Measurements from ENCODE around the gene SPECC1.
"Not testable (repeated sequence)": the region's sequence is repeated elsewhere in the genome, so short reads cannot be mapped to it uniquely, and the experiment has no call there.

The SPECC1 gene

GRCh38 chr17:20059728-20060188, 50.6 kb downstream of the SPECC1 start:
- no peaks in the 10 kb centered on the region for H3K36me3 ChIP-seq (ENCODE audit: control insufficient read depth, insufficient read depth, low read length)
- H3K9me3 ChIP-seq (ENCODE audit: control insufficient read depth, insufficient read depth, low read length) = no peaks in the 10 kb centered on the region
- peaks cover 15% of the 10 kb centered on the region for H3K4me1 ChIP-seq (ENCODE audit: control insufficient read depth, insufficient read depth, low read length)
- no peak overlapping the region for H3K9ac ChIP-seq (ENCODE audit: low read depth, low read length)
- H3K27me3 ChIP-seq (ENCODE audit: control insufficient read depth, insufficient read depth, low read length) = no peaks in the 10 kb centered on the region
- no peak overlapping the region for H3K4me3 ChIP-seq (ENCODE audit: low read depth, low read length)

DNA sequence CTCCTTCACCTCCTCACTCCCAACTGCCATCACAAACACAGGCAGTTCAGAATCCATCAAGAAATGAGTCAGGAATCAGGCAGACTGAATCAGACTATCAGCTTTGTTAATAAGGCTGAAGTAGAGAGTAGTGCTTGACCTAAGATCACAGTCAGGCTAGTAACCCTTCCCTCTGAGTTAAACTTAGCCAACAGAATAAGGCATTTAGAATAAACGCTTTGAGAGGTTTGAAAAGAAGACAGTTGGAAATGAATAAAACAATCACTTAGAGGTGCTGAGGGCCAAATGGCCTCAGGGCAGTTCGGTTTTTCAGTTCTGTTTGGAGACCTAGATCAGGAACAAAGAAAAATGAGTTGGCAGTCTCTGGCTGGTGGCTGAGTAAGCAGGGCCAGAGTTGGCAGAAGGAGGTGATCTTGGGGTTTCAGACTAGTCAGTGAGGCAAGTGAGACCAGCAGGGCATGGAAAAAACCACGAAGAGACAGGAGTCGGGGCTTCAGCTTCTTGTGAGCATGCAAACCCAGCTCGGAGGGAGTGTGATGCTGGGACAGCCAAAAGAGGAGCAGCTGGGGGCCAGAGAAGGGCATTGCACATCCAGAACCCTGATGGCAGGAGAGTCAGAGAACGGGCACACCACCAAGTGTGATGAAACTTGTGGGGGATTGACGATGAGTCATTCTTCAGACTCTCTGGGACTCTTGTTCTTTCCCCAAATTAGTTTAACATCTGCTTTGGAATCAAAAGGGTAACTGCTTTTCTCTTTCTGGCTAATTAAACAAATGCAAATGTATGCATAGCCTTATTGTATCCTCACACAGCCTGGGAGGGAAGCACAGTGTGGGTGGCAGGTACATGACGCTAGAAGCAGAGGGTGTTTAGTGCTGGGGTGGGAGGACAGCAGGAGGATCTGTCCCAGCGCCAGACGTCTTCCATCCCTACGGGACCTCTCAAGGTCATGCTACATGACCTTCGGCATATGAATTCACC, 54.8 kb downstream of the SPECC1 start:
- no peaks in the 10 kb centered on the region for H3K27me3 ChIP-seq (ENCODE audit: control insufficient read depth, insufficient read depth, low read length)
- peaks cover 15% of the 10 kb centered on the region for H3K4me1 ChIP-seq (ENCODE audit: control insufficient read depth, insufficient read depth, low read length)
- no peaks in the 10 kb centered on the region for H3K9me3 ChIP-seq (ENCODE audit: control insufficient read depth, insufficient read depth, low read length)
- no peak overlapping the region for H3K4me3 ChIP-seq (ENCODE audit: low read depth, low read length)
- H3K9ac ChIP-seq (ENCODE audit: low read depth, low read length) = no peak overlapping the region
- H3K36me3 ChIP-seq (ENCODE audit: control insufficient read depth, insufficient read depth, low read length) = no peaks in the 10 kb centered on the region

DNA sequence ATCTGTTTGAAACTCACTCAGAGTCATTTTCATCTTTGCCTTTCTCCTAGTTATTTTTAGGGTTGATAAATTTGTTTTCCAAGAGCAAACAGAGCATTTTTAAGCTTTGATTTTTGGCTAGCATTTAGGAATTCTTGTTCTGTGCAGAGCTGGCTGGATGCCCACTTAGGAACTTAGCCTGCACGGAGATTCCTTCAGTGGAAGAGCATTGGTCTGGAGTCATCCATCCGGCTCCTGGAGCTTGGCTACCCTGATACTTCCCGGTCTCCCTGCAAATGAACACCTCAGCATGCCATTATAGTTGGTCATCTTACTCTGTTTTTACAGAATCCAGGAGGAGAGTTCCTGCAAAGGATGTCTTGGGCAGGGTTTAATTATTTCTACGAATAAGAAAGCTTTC, 57.1 kb downstream of the SPECC1 start:
- H3K27me3 ChIP-seq (ENCODE audit: control insufficient read depth, insufficient read depth, low read length) = no peaks in the 10 kb centered on the region
- H3K4me1 ChIP-seq (ENCODE audit: control insufficient read depth, insufficient read depth, low read length) = peaks cover 15% of the 10 kb centered on the region
- H3K4me3 ChIP-seq (ENCODE audit: low read depth, low read length) = no peak overlapping the region
- no peaks in the 10 kb centered on the region for H3K9me3 ChIP-seq (ENCODE audit: control insufficient read depth, insufficient read depth, low read length)
- no peaks in the 10 kb centered on the region for H3K36me3 ChIP-seq (ENCODE audit: control insufficient read depth, insufficient read depth, low read length)
- H3K9ac ChIP-seq (ENCODE audit: low read depth, low read length) = no peak overlapping the region

DNA sequence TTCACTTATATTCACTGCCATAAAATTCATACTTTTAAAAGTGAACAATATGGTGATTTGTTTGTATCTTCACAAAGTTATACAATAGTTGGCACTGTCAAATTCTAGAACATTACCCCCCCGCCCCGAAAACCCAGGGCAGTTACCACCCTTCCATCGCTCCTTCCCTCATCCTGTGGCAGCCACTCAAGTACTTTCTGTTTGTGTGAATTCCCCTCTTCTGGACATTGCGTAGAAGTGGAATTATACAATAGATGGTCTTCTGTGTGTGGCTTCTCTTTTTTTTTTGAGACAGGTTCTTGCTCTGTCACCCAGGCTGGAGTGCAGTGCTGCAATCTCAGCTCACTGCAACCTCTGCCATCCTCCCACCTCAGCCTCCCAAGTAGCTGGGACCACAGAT, 58.6 kb downstream of the SPECC1 start:
- H3K9me3 ChIP-seq (ENCODE audit: control insufficient read depth, insufficient read depth, low read length) = no peaks in the 10 kb centered on the region
- H3K27me3 ChIP-seq (ENCODE audit: control insufficient read depth, insufficient read depth, low read length) = no peaks in the 10 kb centered on the region
- H3K4me3 ChIP-seq (ENCODE audit: low read depth, low read length) = no peak overlapping the region
- H3K4me1 ChIP-seq (ENCODE audit: control insufficient read depth, insufficient read depth, low read length) = peaks cover 15% of the 10 kb centered on the region
- H3K9ac ChIP-seq (ENCODE audit: low read depth, low read length) = no peak overlapping the region
- no peaks in the 10 kb centered on the region for H3K36me3 ChIP-seq (ENCODE audit: control insufficient read depth, insufficient read depth, low read length)

- Histone ChIP-seq H3K9me3 (ENCODE audit: control insufficient read depth, insufficient read depth, low read length) (no peaks in the 10 kb centered on the region), H3K36me3 (ENCODE audit: control insufficient read depth, insufficient read depth, low read length) (no peaks in the 10 kb centered on the region), H3K4me1 (ENCODE audit: control insufficient read depth, insufficient read depth, low read length) (peaks cover 13% of the 10 kb centered on the region), H3K4me3 (ENCODE audit: low read depth, low read length) (no peak overlapping the region), H3K27me3 (ENCODE audit: control insufficient read depth, insufficient read depth, low read length) (no peaks in the 10 kb centered on the region), H3K9ac (ENCODE audit: low read depth, low read length) (no peak overlapping the region)
Observed at GRCh38 chr17:20068445-20068844, 59.3 kb downstream of the SPECC1 start.

GRCh38 chr17:20071824-20072691, 62.9 kb downstream of the SPECC1 start:
- no peaks in the 10 kb centered on the region for H3K4me1 ChIP-seq (ENCODE audit: control insufficient read depth, insufficient read depth, low read length)
- H3K9me3 ChIP-seq (ENCODE audit: control insufficient read depth, insufficient read depth, low read length) = no peaks in the 10 kb centered on the region
- no peak overlapping the region for H3K9ac ChIP-seq (ENCODE audit: low read depth, low read length)
- no peak overlapping the region for H3K4me3 ChIP-seq (ENCODE audit: low read depth, low read length)
- H3K27me3 ChIP-seq (ENCODE audit: control insufficient read depth, insufficient read depth, low read length) = no peaks in the 10 kb centered on the region
- H3K36me3 ChIP-seq (ENCODE audit: control insufficient read depth, insufficient read depth, low read length) = no peaks in the 10 kb centered on the region

- no peak overlapping the region for H3K9ac ChIP-seq (ENCODE audit: low read depth, low read length)
- no peak overlapping the region for H3K4me3 ChIP-seq (ENCODE audit: low read depth, low read length)
- H3K36me3 ChIP-seq (ENCODE audit: control insufficient read depth, insufficient read depth, low read length) = no peaks in the 10 kb centered on the region
- H3K4me1 ChIP-seq (ENCODE audit: control insufficient read depth, insufficient read depth, low read length) = no peaks in the 10 kb centered on the region
- H3K9me3 ChIP-seq (ENCODE audit: control insufficient read depth, insufficient read depth, low read length) = no peaks in the 10 kb centered on the region
- H3K27me3 ChIP-seq (ENCODE audit: control insufficient read depth, insufficient read depth, low read length) = no peaks in the 10 kb centered on the region
Observed at GRCh38 chr17:20072692-20072992, 63.5 kb downstream of the SPECC1 start.

DNA sequence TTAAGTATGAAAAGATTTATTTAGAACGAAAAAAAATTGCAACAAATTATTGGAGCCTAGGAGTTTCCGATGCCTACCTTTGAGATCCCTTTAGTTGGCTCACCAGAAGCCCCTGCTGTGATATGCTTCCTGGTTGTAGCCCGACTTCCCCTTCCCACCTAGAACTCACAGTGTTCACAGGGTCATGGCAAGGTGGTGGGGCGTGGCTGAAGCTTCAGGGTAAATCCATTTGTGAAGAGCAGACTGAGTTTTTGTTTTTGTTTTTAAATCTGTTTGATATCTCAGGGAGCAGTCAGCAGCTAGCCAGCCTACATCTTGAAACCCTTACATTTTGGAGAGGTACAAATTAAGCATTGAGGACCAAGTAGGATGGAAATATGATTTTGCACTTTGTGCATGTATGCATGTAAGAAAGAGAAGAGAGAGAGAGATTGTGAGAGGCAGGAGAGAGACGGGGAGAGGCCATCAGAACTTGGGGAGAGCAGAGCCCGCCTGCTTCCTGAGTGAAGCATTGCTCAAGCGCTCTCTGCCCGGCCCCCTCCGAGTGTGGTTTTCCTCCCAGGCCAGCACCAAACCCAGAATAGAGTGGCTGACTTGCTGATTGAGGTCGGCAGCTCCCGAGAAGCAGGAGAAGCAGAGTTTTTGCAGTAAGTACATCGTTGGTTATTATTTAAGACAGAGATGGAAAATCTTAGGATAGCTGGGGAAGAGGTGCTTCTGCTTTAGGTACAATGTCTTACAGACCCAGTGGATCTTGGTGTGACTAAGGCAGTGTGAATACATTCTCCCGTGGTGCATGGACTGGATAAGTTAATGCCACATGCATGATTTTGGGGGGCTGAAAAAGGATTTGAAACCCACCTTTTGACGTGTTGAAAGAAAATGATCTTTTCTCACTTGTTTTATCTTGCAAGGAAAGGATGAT, 64.2 kb downstream of the SPECC1 start:
- no peaks in the 10 kb centered on the region for H3K36me3 ChIP-seq (ENCODE audit: control insufficient read depth, insufficient read depth, low read length)
- H3K9ac ChIP-seq (ENCODE audit: low read depth, low read length) = no peak overlapping the region
- H3K4me1 ChIP-seq (ENCODE audit: control insufficient read depth, insufficient read depth, low read length) = no peaks in the 10 kb centered on the region

DNA sequence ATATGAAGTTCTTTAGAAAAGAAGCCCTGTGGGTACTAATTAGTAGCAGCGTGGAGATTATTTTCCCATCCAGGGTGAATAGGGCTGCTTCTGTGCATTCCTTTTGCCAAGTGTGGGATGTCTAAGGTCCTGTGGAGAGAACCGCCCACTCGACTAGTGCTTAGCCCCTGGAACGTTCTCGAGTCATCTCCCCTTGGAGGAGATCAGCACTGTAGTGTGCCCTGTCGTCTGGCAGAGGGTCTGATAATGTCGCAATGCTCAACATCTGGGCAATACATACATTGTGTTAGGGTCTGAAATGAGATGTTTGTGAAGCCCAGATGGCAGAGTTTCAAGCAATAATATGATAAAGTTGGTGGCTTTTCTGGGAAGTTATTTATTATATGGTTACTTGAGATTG, 64.8 kb downstream of the SPECC1 start:
- H3K9me3 ChIP-seq (ENCODE audit: control insufficient read depth, insufficient read depth, low read length) = no peaks in the 10 kb centered on the region
- H3K36me3 ChIP-seq (ENCODE audit: control insufficient read depth, insufficient read depth, low read length) = no peaks in the 10 kb centered on the region
- no peaks in the 10 kb centered on the region for H3K27me3 ChIP-seq (ENCODE audit: control insufficient read depth, insufficient read depth, low read length)
- no peak overlapping the region for H3K4me3 ChIP-seq (ENCODE audit: low read depth, low read length)
- no peaks in the 10 kb centered on the region for H3K4me1 ChIP-seq (ENCODE audit: control insufficient read depth, insufficient read depth, low read length)
- H3K9ac ChIP-seq (ENCODE audit: low read depth, low read length) = no peak overlapping the region

More for the DNA sequence above, 64.2 kb downstream of the SPECC1 start:
- Histone ChIP-seq H3K9me3 (ENCODE audit: control insufficient read depth, insufficient read depth, low read length) (no peaks in the 10 kb centered on the region), H3K4me3 (ENCODE audit: low read depth, low read length) (no peak overlapping the region), H3K27me3 (ENCODE audit: control insufficient read depth, insufficient read depth, low read length) (no peaks in the 10 kb centered on the region)

- Histone ChIP-seq H3K4me1 (ENCODE audit: control insufficient read depth, insufficient read depth, low read length) (no peaks in the 10 kb centered on the region), H3K36me3 (ENCODE audit: control insufficient read depth, insufficient read depth, low read length) (no peaks in the 10 kb centered on the region), H3K27me3 (ENCODE audit: control insufficient read depth, insufficient read depth, low read length) (no peaks in the 10 kb centered on the region), H3K9ac (ENCODE audit: low read depth, low read length) (no peak overlapping the region), H3K9me3 (ENCODE audit: control insufficient read depth, insufficient read depth, low read length) (no peaks in the 10 kb centered on the region), H3K4me3 (ENCODE audit: low read depth, low read length) (no peak overlapping the region)
Observed at GRCh38 chr17:20074489-20074888, 65.3 kb downstream of the SPECC1 start.

- H3K36me3 ChIP-seq (ENCODE audit: control insufficient read depth, insufficient read depth, low read length); H3K27me3 ChIP-seq (ENCODE audit: control insufficient read depth, insufficient read depth, low read length); H3K4me3 ChIP-seq (ENCODE audit: low read depth, low read length); H3K4me1 ChIP-seq (ENCODE audit: control insufficient read depth, insufficient read depth, low read length); H3K9ac ChIP-seq (ENCODE audit: low read depth, low read length); H3K9me3 ChIP-seq (ENCODE audit: control insufficient read depth, insufficient read depth, low read length): not testable (repeated sequence)
Observed at GRCh38 chr17:20076137-20076536, 67.0 kb downstream of the SPECC1 start.

All from iPS-15b (cell line).